Natural killer cell (primary cell): Measurements from ENCODE around the gene GARIN5A. TPM values are rescaled to one million over a fixed set of nuclear protein-coding genes. Genes with fewer than 3 reads are reported as not detected.

Source experiments
- ATAC-seq, 3 donors: fragments of 150-1000 bp in 2 of 3; fragments of 200-7000 bp in 1 of 3; cut with Tn5 transposase; 1 replicate in 1 of 3; 2 replicates in 2 of 3; pipeline ENCODE4 v1.10.0; 2021; ENCODE audit warnings: mild to moderate bottlenecking in 2 of 3, moderate library complexity in 2 of 3
- DNase-seq, 2 donors: peaks; one replicate each; pipeline versions ENCODE4 v3.0.0 to v3.0.0-alpha.2; 2013 to 2021; ENCODE audit warnings: mixed read lengths in 1 of 2
- H3K27ac ChIP-seq: one replicate; pipeline ENCODE4 v1.5.1; 2013; ENCODE audit warnings: mild to moderate bottlenecking, low read length
- H3K27me3 ChIP-seq: one replicate; pipeline ENCODE4 v1.6.1; 2013; ENCODE audit warnings: low read length; ENCODE audit not compliant: control insufficient read depth, insufficient read depth
- H3K36me3 ChIP-seq: one replicate; pipeline ENCODE4 v1.6.1; 2013; ENCODE audit warnings: low read length; ENCODE audit not compliant: control insufficient read depth, insufficient read depth
- H3K4me1 ChIP-seq: one replicate; pipeline ENCODE4 v1.6.1; 2013; ENCODE audit warnings: low read length; ENCODE audit not compliant: control insufficient read depth, insufficient read depth
- H3K4me3 ChIP-seq: one replicate; pipeline ENCODE4 v1.5.1; 2013; ENCODE audit warnings: low read length
- H3K9me3 ChIP-seq: one replicate; pipeline ENCODE4 v1.6.1; 2013; ENCODE audit warnings: low read length; ENCODE audit not compliant: control insufficient read depth, insufficient read depth
- H3K27ac Mint-ChIP-seq, 2 donors: one replicate each; pipeline ENCODE4 v1.8.0; 2022; ENCODE audit warnings: mild to moderate bottlenecking in 2 of 2, mixed read lengths in 2 of 2, moderate library complexity in 1 of 2
- H3K27me3 Mint-ChIP-seq, 2 donors: one replicate each; pipeline ENCODE4 v1.8.0; 2022; ENCODE audit warnings: low read depth in 2 of 2, mixed read lengths in 2 of 2
- H3K36me3 Mint-ChIP-seq: one replicate; pipeline ENCODE4 v1.8.0; 2022; ENCODE audit warnings: mixed read lengths
- H3K4me1 Mint-ChIP-seq, 2 donors: one replicate each; pipeline ENCODE4 v1.8.0; 2022; ENCODE audit warnings: mixed read lengths in 2 of 2
- H3K4me3 Mint-ChIP-seq: one replicate; pipeline ENCODE4 v1.8.0; 2022; ENCODE audit warnings: mild to moderate bottlenecking, moderate library complexity, mixed read lengths
- H3K9me3 Mint-ChIP-seq, 2 donors: one replicate each; pipeline ENCODE4 v1.8.0; 2022; ENCODE audit warnings: mixed read lengths in 2 of 2
- CTCF ChIP-seq: fragments of 200-600 bp; IDR thresholded peaks from one replicate; pipeline ENCODE4 v1.8.0; 2022; ENCODE audit warnings: antibody characterized with exemption
- WGBS: methylation state at CpG from one replicate; pipeline ENCODE4 v1.1.7; 2013; ENCODE audit warnings: missing lambda C conversion rate; ENCODE audit not compliant: insufficient coverage; 5-methylcytosine and 5-hydroxymethylcytosine counted together
- intact Hi-C: fragments of 100-400 bp; cut with micrococcal nuclease; formaldehyde crosslinking; loops from one replicate; pipeline ENCODE4 v1.14.2; 2022
- total RNA-seq, 4 donors: library from RNA; stranded (reverse); fragments of 120-200 nt in 1 of 4; gene quantifications; one replicate each; pipeline versions ENCODE4 v1.2.3 to v1.2.4, GENCODE V29; 2013 to 2022

The GARIN5A gene
- total RNA-seq, 3 donors from 2014 or later (not counting 1 experiment from before 2014, with no cell fraction given): 0.59 TPM; not detected in 2

- DNase-seq (peak in 1 of 2 donors; percentile 27), ATAC-seq (no peak)
- Mint-ChIP-seq H3K27ac (peak overlapping the region in 1 of 2 donors; percentile 81), H3K4me1 (peaks cover 17 to 19% of the 10 kb centered on the region in 2 donors), H3K27me3 (peaks cover 0 to 3% of the 10 kb centered on the region in 2 donors), H3K9me3 (no peaks in the 10 kb centered on the region), H3K36me3 (no peaks in the 10 kb centered on the region), H3K4me3 (peak overlapping the region; percentile 21)
- Histone ChIP-seq H3K36me3 (no peaks in the 10 kb centered on the region), H3K27ac (no peak overlapping the region), H3K9me3 (no peaks in the 10 kb centered on the region), H3K27me3 (no peaks in the 10 kb centered on the region), H3K4me1 (peaks cover 19% of the 10 kb centered on the region), H3K4me3 (no peak overlapping the region)
- 52% methylated on average over 38 of the region's 38 CpGs for WGBS
- no peak for TF ChIP-seq CTCF
- intact Hi-C loops: no loop called here
Measured at GRCh38 chr19:50514346-50515167, 37.9 kb upstream of the GARIN5A start.

DNA sequence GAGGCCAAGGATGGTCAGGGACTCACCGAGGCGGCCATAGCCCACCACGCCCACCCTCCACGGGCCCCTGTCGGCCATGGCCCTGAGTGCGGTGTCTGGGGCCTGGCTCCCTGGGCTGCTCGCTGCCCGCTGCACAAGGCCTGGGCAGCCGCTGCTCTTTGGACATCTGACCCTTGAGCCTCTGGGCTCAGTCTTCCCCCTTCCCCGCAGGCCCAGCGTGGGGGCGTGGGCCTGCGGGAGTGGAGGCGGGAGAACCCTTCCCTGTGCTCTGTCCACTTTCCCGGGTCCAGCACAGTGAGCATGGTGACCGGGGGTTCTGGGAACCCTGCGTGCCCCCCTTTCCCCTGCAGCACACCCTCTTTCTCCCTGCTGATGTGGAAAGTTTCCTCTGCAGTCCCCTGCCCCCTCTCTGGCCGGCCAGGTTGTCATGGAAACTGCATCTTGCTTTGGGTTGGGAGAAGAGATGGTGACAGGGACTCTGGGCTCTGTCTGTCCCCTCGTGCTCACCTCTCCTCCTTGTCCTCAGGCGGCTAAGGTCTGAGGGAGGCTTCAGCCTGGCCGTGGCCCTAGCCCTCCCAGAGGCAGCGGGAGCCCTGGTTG is 37.2 kb upstream of the GARIN5A start, which contains the start of gene ASPDH:
ASPDH (minus strand) TSS at position 168 of the 600 bp plus-strand sequence; CDS start at position 78, 90 bp downstream.
- H3K27me3 Mint-ChIP-seq: peaks cover 0 to 3% of the 10 kb centered on the region in 2 donors
- Histone ChIP-seq H3K4me1 (peaks cover 19% of the 10 kb centered on the region), H3K9me3 (no peaks in the 10 kb centered on the region), H3K27me3 (no peaks in the 10 kb centered on the region), H3K36me3 (no peaks in the 10 kb centered on the region), H3K4me3 (no peak within 1 kb of the TSS), H3K27ac (no peak within 1 kb of the TSS)
- H3K4me1 Mint-ChIP-seq: peaks cover 19 to 23% of the 10 kb centered on the region in 2 donors
- H3K4me3 Mint-ChIP-seq: peak within 1 kb of the TSS; percentile 21
- H3K27ac Mint-ChIP-seq: peak within 1 kb of the TSS; percentile 8 to 81
- no peak for DNase-seq
- intact Hi-C loops: no loop called here
- H3K36me3 Mint-ChIP-seq: no peaks in the 10 kb centered on the region
- 62% methylated on average over 22 of the region's 22 CpGs for WGBS
- H3K9me3 Mint-ChIP-seq: no peaks in the 10 kb centered on the region
- ATAC-seq: no peak
- no peak for TF ChIP-seq CTCF

GRCh38 chr19:50512999-50513745 is 36.5 kb upstream of the GARIN5A start:
- H3K27ac ChIP-seq: no peak overlapping the region
- peak overlapping the region; percentile 9 for H3K4me3 Mint-ChIP-seq
- H3K36me3 ChIP-seq: no peaks in the 10 kb centered on the region
- ATAC-seq (no peak), DNase-seq (no peak)
- no peaks in the 10 kb centered on the region for H3K36me3 Mint-ChIP-seq
- peaks cover 0 to 3% of the 10 kb centered on the region in 2 donors for H3K27me3 Mint-ChIP-seq
- peaks cover 19 to 30% of the 10 kb centered on the region in 2 donors for H3K4me1 Mint-ChIP-seq
- no peaks in the 10 kb centered on the region for H3K27me3 ChIP-seq
- WGBS: 84% methylated on average over 12 of the region's 12 CpGs
- no peaks in the 10 kb centered on the region for H3K9me3 Mint-ChIP-seq
- no peak overlapping the region for H3K4me3 ChIP-seq
- intact Hi-C loops: no loop called here
- no peak for TF ChIP-seq CTCF
- no peaks in the 10 kb centered on the region for H3K9me3 ChIP-seq
- H3K4me1 ChIP-seq: peaks cover 19% of the 10 kb centered on the region
- H3K27ac Mint-ChIP-seq: peak overlapping the region; percentile 8 to 81
